Neural progenitor cell (in vitro differentiated cells): ENCODE data around the gene CTSS. TPM values are rescaled to one million over a fixed set of nuclear protein-coding genes. Genes with fewer than 3 reads are reported as not detected.
A peak's percentile ranks its signal among the peaks of the same experiment; 100 is the strongest.
"Not testable (repeated sequence)": the region's sequence is repeated elsewhere in the genome, so short reads cannot be mapped to it uniquely, and the experiment has no call there.

Experiments used
- DNase-seq: peaks from one replicate; pipeline ENCODE4 v3.0.0-alpha.2; 2016; ENCODE audit warnings: low spot score
- H2AFZ ChIP-seq: fragments of 200-600 bp; sonication (generic); replicated peaks from 2 replicates; pipeline ENCODE4 v1.6.1; 2016; ENCODE audit warnings: antibody characterized with exemption
- H3F3A ChIP-seq: fragments of 200-600 bp; sonication (generic); 2 replicates; pipeline ENCODE4 v1.6.1; 2016; ENCODE audit warnings: antibody characterized with exemption, low read depth
- H3K27ac ChIP-seq: fragments of 200-600 bp; sonication (generic); 2 replicates; pipeline ENCODE4 v1.5.1; 2016; ENCODE audit warnings: mild to moderate bottlenecking
- H3K27me3 ChIP-seq: fragments of 200-600 bp; sonication (generic); 2 replicates; pipeline ENCODE4 v1.6.1; 2016; ENCODE audit warnings: mild to moderate bottlenecking, moderate library complexity
- H3K36me3 ChIP-seq: fragments of 200-600 bp; sonication (generic); 2 replicates; pipeline ENCODE4 v1.5.1; 2016
- H3K4me1 ChIP-seq: fragments of 200-600 bp; sonication (generic); 2 replicates; pipeline ENCODE4 v1.6.1; 2016; ENCODE audit warnings: mixed run types
- H3K4me2 ChIP-seq: fragments of 200-600 bp; sonication (generic); 2 replicates; pipeline ENCODE4 v1.6.1; 2016
- H3K4me3 ChIP-seq: fragments of 200-600 bp; sonication (generic); 2 replicates; pipeline ENCODE4 v1.5.1; 2016
- H3K79me2 ChIP-seq: fragments of 200-600 bp; sonication (generic); 2 replicates; pipeline ENCODE4 v1.6.1; 2016; ENCODE audit warnings: low read depth
- H3K9ac ChIP-seq: fragments of 200-600 bp; sonication (generic); 2 replicates; pipeline ENCODE4 v1.6.1; 2016
- H3K9me3 ChIP-seq: fragments of 200-600 bp; sonication (generic); 2 replicates; pipeline ENCODE4 v1.5.1; 2016; ENCODE audit warnings: low read depth
- H4K20me1 ChIP-seq: fragments of 200-600 bp; sonication (generic); 2 replicates; pipeline ENCODE4 v1.6.1; 2016; ENCODE audit warnings: low read depth
- H3K27ac Mint-ChIP-seq: 3 replicates; pipeline ENCODE4 v1.8.0; 2021; ENCODE audit warnings: mixed read lengths
- H3K27me3 Mint-ChIP-seq: 2 replicates; pipeline ENCODE4 v1.8.0; 2022; ENCODE audit warnings: low read depth, mild to moderate bottlenecking, inconsistent platforms, moderate library complexity, mixed read lengths; ENCODE audit not compliant: insufficient read depth
- H3K36me3 Mint-ChIP-seq: 3 replicates; pipeline ENCODE4 v1.8.0; 2021; ENCODE audit warnings: mixed read lengths
- H3K4me1 Mint-ChIP-seq: 3 replicates; pipeline ENCODE4 v1.8.0; 2021; ENCODE audit warnings: mixed read lengths
- H3K4me3 Mint-ChIP-seq: 3 replicates; pipeline ENCODE4 v1.8.0; 2021; ENCODE audit warnings: mild to moderate bottlenecking, moderate library complexity, mixed read lengths
- H3K9me3 Mint-ChIP-seq: 3 replicates; pipeline ENCODE4 v1.8.0; 2020; ENCODE audit warnings: mixed read lengths
- CTCF ChIP-seq: fragments of 200-600 bp; sonication (generic); IDR thresholded peaks from 2 replicates; pipeline ENCODE4 v1.5.1; 2017; ENCODE audit warnings: antibody characterized with exemption, mild to moderate bottlenecking
- EZH2 ChIP-seq: fragments of 200-600 bp; sonication (generic); IDR thresholded peaks from 2 replicates; pipeline ENCODE4 v1.6.1; 2017; ENCODE audit warnings: antibody characterized with exemption, mild to moderate bottlenecking, moderate library complexity
- EZH2phosphoT487 ChIP-seq: fragments of 200-600 bp; sonication (generic); IDR thresholded peaks from 2 replicates; pipeline ENCODE4 v1.6.1; 2017; ENCODE audit warnings: antibody characterized with exemption
- total RNA-seq: library from RNA; depleted of rRNA; stranded (reverse); fragments of >200 nt; gene quantifications from 2 replicates; pipeline ENCODE4 v1.2.3, GENCODE V29; 2015; ENCODE audit warnings: low replicate concordance

CTSS gene
- total RNA-seq, 1 donor from 2014 or later = not detected

DNA sequence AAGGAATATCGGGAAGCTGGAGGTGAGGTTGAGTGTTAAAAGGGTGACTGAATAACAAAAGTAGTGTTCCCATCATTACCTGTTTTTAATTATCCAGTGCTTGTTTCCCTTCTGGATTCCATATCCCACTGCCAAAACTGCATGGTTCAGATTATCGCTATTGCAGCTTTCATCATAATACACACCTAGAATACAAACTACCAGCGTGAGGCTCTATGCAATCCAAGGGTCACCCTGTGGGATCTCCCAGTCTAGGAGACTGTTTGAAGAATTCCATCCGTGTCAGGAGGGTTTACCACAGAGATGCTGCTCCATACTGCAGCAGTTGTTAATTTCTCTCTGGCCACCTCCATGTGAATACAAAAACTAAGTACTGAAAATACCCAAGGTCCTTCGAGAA is 33.5 kb upstream of the CTSS start:
- Mint-ChIP-seq H3K9me3 (no peaks in the 10 kb centered on the region), H3K4me3 (peak overlapping the region; percentile 15), H3K27ac (peak overlapping the region; percentile 48), H3K36me3 (peaks cover 1% of the 10 kb centered on the region), H3K27me3 (peaks cover 5% of the 10 kb centered on the region), H3K4me1 (peaks cover 31% of the 10 kb centered on the region)
- H4K20me1 ChIP-seq = no peaks in the 10 kb centered on the region
- H3K4me3 ChIP-seq = no peak overlapping the region
- no peak for DNase-seq
- no peaks in the 10 kb centered on the region for H3K79me2 ChIP-seq
- no peak overlapping the region for H3K27ac ChIP-seq
- H3K4me1 ChIP-seq = peaks cover 23% of the 10 kb centered on the region
- H3K36me3 ChIP-seq = no peaks in the 10 kb centered on the region
- no peaks in the 10 kb centered on the region for H3K9me3 ChIP-seq
- H2AFZ ChIP-seq = no peak overlapping the region
- no peaks in the 10 kb centered on the region for H3F3A ChIP-seq
- H3K9ac ChIP-seq = no peak overlapping the region
- no peak for TF ChIP-seq EZH2
- TF ChIP-seq EZH2phosphoT487 = no peak
- H3K27me3 ChIP-seq = no peaks in the 10 kb centered on the region
- H3K4me2 ChIP-seq = peak overlapping the region; percentile 28

- H3F3A ChIP-seq = no peaks in the 10 kb centered on the region
- peaks cover 23% of the 10 kb centered on the region for H3K4me1 ChIP-seq
- no peak overlapping the region for H3K4me3 ChIP-seq
- H3K4me2 ChIP-seq = peak overlapping the region; percentile 28
- H3K79me2 ChIP-seq = no peaks in the 10 kb centered on the region
- Mint-ChIP-seq H3K9me3 (no peaks in the 10 kb centered on the region), H3K4me3 (peak overlapping the region; percentile 15), H3K36me3 (peaks cover 1% of the 10 kb centered on the region), H3K27me3 (peaks cover 5% of the 10 kb centered on the region), H3K4me1 (peaks cover 31% of the 10 kb centered on the region), H3K27ac (peak overlapping the region; percentile 48)
- no peak overlapping the region for H3K9ac ChIP-seq
- no peaks in the 10 kb centered on the region for H4K20me1 ChIP-seq
- TF ChIP-seq EZH2phosphoT487 = no peak
- TF ChIP-seq CTCF = no peak
- no peak for TF ChIP-seq EZH2
- H3K36me3 ChIP-seq = no peaks in the 10 kb centered on the region
- no peak overlapping the region for H3K27ac ChIP-seq
- H2AFZ ChIP-seq = no peak overlapping the region
- DNase-seq = peak; percentile 37
- no peaks in the 10 kb centered on the region for H3K27me3 ChIP-seq
- H3K9me3 ChIP-seq = no peaks in the 10 kb centered on the region
These were observed 32.9 kb upstream of the CTSS start for GRCh38 chr1:150798525-150798924.

GRCh38 chr1:150796374-150796773 is 30.8 kb upstream of the CTSS start:
- H3F3A ChIP-seq = no peaks in the 10 kb centered on the region
- TF ChIP-seq EZH2 (no peak), EZH2phosphoT487 (no peak), CTCF (no peak)
- H3K27ac ChIP-seq = no peak overlapping the region
- no peaks in the 10 kb centered on the region for H4K20me1 ChIP-seq
- Mint-ChIP-seq H3K4me1 (peaks cover 31% of the 10 kb centered on the region), H3K27ac (no peak overlapping the region), H3K27me3 (peaks cover 5% of the 10 kb centered on the region), H3K9me3 (no peaks in the 10 kb centered on the region), H3K36me3 (peaks cover 1% of the 10 kb centered on the region), H3K4me3 (no peak overlapping the region)
- H3K27me3 ChIP-seq = no peaks in the 10 kb centered on the region
- DNase-seq = no peak
- peaks cover 23% of the 10 kb centered on the region for H3K4me1 ChIP-seq
- H3K4me2 ChIP-seq = no peak overlapping the region
- H3K36me3 ChIP-seq = no peaks in the 10 kb centered on the region
- no peak overlapping the region for H3K9ac ChIP-seq
- H3K4me3 ChIP-seq = no peak overlapping the region
- H3K9me3 ChIP-seq = no peaks in the 10 kb centered on the region
- no peak overlapping the region for H2AFZ ChIP-seq
- no peaks in the 10 kb centered on the region for H3K79me2 ChIP-seq

GRCh38 chr1:150793778-150794177 is 28.2 kb upstream of the CTSS start:
- not testable (repeated sequence) for H4K20me1 ChIP-seq, H3K27ac ChIP-seq, H3K9me3 ChIP-seq, H2AFZ ChIP-seq, H3K79me2 ChIP-seq, H3K27me3 Mint-ChIP-seq, H3K4me3 ChIP-seq, H3K4me3 Mint-ChIP-seq, H3K9ac ChIP-seq, H3K4me2 ChIP-seq, H3K27ac Mint-ChIP-seq, H3K9me3 Mint-ChIP-seq, H3K36me3 ChIP-seq, H3K36me3 Mint-ChIP-seq, H3K27me3 ChIP-seq, H3F3A ChIP-seq, DNase-seq
- H3K4me1 ChIP-seq = peaks cover 13% of the 10 kb centered on the region
- H3K4me1 Mint-ChIP-seq = peaks cover 13% of the 10 kb centered on the region
